ENCODE results near the gene BRD3.

- TF ChIP-seq CTCF (IDR thresholded peaks at IDR 0.05) (no peak), POLR2A (IDR thresholded peaks at IDR 0.05) (no peak)
Observed at GRCh38 chr9:134044944-134045343, 22.9 kb downstream of the BRD3 start.

Data from testis (tissue), 2 donors.